Measurements from ENCODE around the gene HAPSTR1.
"Not testable (repeated sequence)": the region's sequence is repeated elsewhere in the genome, so short reads cannot be mapped to it uniquely, and the experiment has no call there.

The HAPSTR1 gene

DNA sequence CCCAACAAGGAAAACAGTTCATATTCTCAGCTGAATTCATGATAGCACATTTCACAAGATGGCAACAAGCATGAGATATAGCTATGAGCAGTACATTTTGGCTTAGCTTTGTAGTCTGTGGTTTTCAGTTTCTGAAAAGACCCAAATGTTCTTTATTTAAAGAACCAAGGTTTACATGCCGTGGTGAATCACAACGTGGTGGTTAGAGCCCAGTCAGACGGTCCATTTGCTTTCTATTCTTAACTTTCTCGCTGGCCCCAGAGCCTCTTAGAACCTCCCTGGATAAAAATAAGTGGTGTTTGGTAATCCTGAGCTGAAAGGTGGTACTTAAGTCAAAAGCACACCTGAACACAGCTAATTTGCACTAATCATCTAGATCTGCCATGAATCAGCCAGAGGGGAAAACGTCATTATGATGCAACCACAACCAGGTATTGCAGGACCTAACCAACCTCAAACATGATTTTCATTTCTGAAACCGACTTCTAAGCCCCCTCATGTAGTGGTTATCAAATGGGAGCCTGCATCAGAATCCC lies 18.6 kb upstream of the HAPSTR1 start:
- Histone ChIP-seq H3K4me3 (ENCODE audit: low read length) (peak overlapping the region; percentile 40), H3K9ac (ENCODE audit: low read depth, low read length) (peak overlapping the region; percentile 32)

GRCh38 chr16:9075299-9076071 lies 16.0 kb upstream of the HAPSTR1 start:
- H3K9me3 ChIP-seq (replicated peaks; ENCODE audit: low read length), result no peaks in the 10 kb centered on the region
- no peak overlapping the region for H3K4me3 ChIP-seq (ENCODE audit: low read length)
- H3K9ac ChIP-seq (ENCODE audit: low read depth, low read length), result no peak overlapping the region
- H3K36me3 ChIP-seq (ENCODE audit: insufficient read depth, low read length), result no peaks in the 10 kb centered on the region
- peaks cover 43% of the 10 kb centered on the region for H3K4me1 ChIP-seq (ENCODE audit: control insufficient read depth, insufficient read depth, low read length)
- H3K27me3 ChIP-seq (ENCODE audit: control insufficient read depth, insufficient read depth, low read length), result no peaks in the 10 kb centered on the region
- H3K4me2 ChIP-seq (ENCODE audit: low read length), result no peak overlapping the region

More for the DNA sequence above, 18.6 kb upstream of the HAPSTR1 start:
- Histone ChIP-seq H3K27me3 (ENCODE audit: control insufficient read depth, insufficient read depth, low read length) (no peaks in the 10 kb centered on the region), H3K9me3 (replicated peaks; ENCODE audit: low read length) (peaks cover 4% of the 10 kb centered on the region), H3K4me2 (ENCODE audit: low read length) (peak overlapping the region; percentile 66), H3K36me3 (ENCODE audit: insufficient read depth, low read length) (no peaks in the 10 kb centered on the region), H3K4me1 (ENCODE audit: control insufficient read depth, insufficient read depth, low read length) (peaks cover 43% of the 10 kb centered on the region)

GRCh38 chr16:9077091-9077809 lies 14.2 kb upstream of the HAPSTR1 start:
- H3K36me3 ChIP-seq (ENCODE audit: insufficient read depth, low read length), result no peaks in the 10 kb centered on the region
- H3K4me1 ChIP-seq (ENCODE audit: control insufficient read depth, insufficient read depth, low read length), result peaks cover 43% of the 10 kb centered on the region
- H3K4me2 ChIP-seq (ENCODE audit: low read length), result peak overlapping the region; percentile 64
- no peaks in the 10 kb centered on the region for H3K9me3 ChIP-seq (replicated peaks; ENCODE audit: low read length)
- no peaks in the 10 kb centered on the region for H3K27me3 ChIP-seq (ENCODE audit: control insufficient read depth, insufficient read depth, low read length)
- H3K4me3 ChIP-seq (ENCODE audit: low read length), result no peak overlapping the region
- H3K9ac ChIP-seq (ENCODE audit: low read depth, low read length), result peak overlapping the region; percentile 60

- H3K4me2 ChIP-seq (ENCODE audit: low read length); H3K9me3 ChIP-seq (replicated peaks; ENCODE audit: low read length); H3K9ac ChIP-seq (ENCODE audit: low read depth, low read length); H3K36me3 ChIP-seq (ENCODE audit: insufficient read depth, low read length); H3K27me3 ChIP-seq (ENCODE audit: control insufficient read depth, insufficient read depth, low read length); H3K4me3 ChIP-seq (ENCODE audit: low read length): not testable (repeated sequence)
- peaks cover 33% of the 10 kb centered on the region for H3K4me1 ChIP-seq (ENCODE audit: control insufficient read depth, insufficient read depth, low read length)
Observed at GRCh38 chr16:9078467-9079429, 12.7 kb upstream of the HAPSTR1 start.

DNA sequence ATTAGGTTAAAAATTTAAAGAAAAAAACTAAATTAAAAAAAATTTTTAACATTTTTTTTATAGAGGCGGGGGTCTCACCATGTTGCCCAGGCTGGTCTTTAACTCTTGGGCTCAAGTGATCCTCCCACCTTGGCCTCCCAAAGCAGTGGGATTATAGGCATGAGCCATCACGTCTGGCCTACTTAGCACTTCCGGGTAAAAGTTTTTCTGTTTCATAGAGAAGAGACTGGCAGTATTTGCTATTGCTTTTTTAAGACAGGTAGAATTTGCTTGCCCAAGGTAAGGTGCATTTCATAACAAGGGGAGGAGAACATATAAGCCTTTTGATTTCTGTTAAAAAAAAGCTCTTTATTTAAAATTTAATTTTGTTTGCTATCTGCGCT lies 12.0 kb upstream of the HAPSTR1 start:
- H3K4me2 ChIP-seq (ENCODE audit: low read length), result no peak overlapping the region
- no peak overlapping the region for H3K4me3 ChIP-seq (ENCODE audit: low read length)
- H3K36me3 ChIP-seq (ENCODE audit: insufficient read depth, low read length), result no peaks in the 10 kb centered on the region
- no peaks in the 10 kb centered on the region for H3K27me3 ChIP-seq (ENCODE audit: control insufficient read depth, insufficient read depth, low read length)
- no peak overlapping the region for H3K9ac ChIP-seq (ENCODE audit: low read depth, low read length)
- no peaks in the 10 kb centered on the region for H3K9me3 ChIP-seq (replicated peaks; ENCODE audit: low read length)
- H3K4me1 ChIP-seq (ENCODE audit: control insufficient read depth, insufficient read depth, low read length), result peaks cover 33% of the 10 kb centered on the region

DNA sequence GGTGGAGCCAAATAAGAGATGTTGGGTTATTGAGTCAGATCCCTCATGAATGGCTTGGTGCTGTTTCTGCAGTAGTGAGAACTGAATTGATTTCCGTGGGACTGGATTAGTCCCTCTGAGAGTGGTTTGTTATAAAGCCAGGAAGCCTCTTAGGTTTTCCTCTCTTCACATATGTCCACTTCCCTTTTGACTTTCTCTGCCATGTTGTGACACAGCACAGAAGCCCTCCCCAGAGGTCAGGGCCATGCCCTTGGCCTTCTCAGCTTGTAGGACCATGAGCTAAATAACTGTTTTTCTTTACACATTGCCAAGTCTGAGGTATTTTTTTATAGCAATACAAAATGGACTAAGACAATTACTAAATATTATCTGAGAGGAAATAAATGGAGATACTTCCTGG lies 10.3 kb upstream of the HAPSTR1 start:
- no peaks in the 10 kb centered on the region for H3K36me3 ChIP-seq (ENCODE audit: insufficient read depth, low read length)
- no peak overlapping the region for H3K9ac ChIP-seq (ENCODE audit: low read depth, low read length)
- H3K4me2 ChIP-seq (ENCODE audit: low read length), result no peak overlapping the region
- no peaks in the 10 kb centered on the region for H3K9me3 ChIP-seq (replicated peaks; ENCODE audit: low read length)
- peaks cover 28% of the 10 kb centered on the region for H3K4me1 ChIP-seq (ENCODE audit: control insufficient read depth, insufficient read depth, low read length)
- no peak overlapping the region for H3K4me3 ChIP-seq (ENCODE audit: low read length)
- H3K27me3 ChIP-seq (ENCODE audit: control insufficient read depth, insufficient read depth, low read length), result no peaks in the 10 kb centered on the region

- Histone ChIP-seq H3K9me3 (replicated peaks; ENCODE audit: low read length) (no peaks in the 10 kb centered on the region), H3K4me3 (ENCODE audit: low read length) (no peak overlapping the region), H3K4me2 (ENCODE audit: low read length) (no peak overlapping the region), H3K27me3 (ENCODE audit: control insufficient read depth, insufficient read depth, low read length) (no peaks in the 10 kb centered on the region), H3K9ac (ENCODE audit: low read depth, low read length) (no peak overlapping the region), H3K36me3 (ENCODE audit: insufficient read depth, low read length) (no peaks in the 10 kb centered on the region), H3K4me1 (ENCODE audit: control insufficient read depth, insufficient read depth, low read length) (peaks cover 21% of the 10 kb centered on the region)
Observed at GRCh38 chr16:9081843-9082242, 9.6 kb upstream of the HAPSTR1 start.

- peaks cover 15% of the 10 kb centered on the region for H3K4me1 ChIP-seq (ENCODE audit: control insufficient read depth, insufficient read depth, low read length)
Observed at GRCh38 chr16:9082422-9082821, 9.0 kb upstream of the HAPSTR1 start.

DNA sequence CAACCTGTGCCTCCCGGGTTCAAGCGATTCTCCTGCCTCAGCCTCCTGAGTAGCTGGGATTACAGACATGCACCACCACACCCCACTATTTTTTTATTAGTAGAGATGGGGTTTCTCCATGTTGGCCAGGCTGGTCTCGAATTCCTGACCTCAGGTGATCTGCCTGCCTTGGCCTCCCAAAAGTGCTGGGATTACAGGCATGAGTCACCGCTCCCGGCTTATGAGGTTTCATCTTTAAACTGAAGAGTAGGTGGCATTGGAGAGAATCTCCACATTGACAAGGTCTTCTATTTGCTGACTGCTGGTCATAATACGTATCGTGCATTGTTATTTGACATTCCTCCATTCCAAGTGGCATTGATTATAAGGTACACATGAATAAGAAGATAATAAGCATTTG lies 3.7 kb upstream of the HAPSTR1 start:
- peaks cover 10% of the 10 kb centered on the region for H3K4me1 ChIP-seq (ENCODE audit: control insufficient read depth, insufficient read depth, low read length)
- H3K9ac ChIP-seq (ENCODE audit: low read depth, low read length); H3K9me3 ChIP-seq (replicated peaks; ENCODE audit: low read length); H3K4me3 ChIP-seq (ENCODE audit: low read length); H3K27me3 ChIP-seq (ENCODE audit: control insufficient read depth, insufficient read depth, low read length); H3K36me3 ChIP-seq (ENCODE audit: insufficient read depth, low read length); H3K4me2 ChIP-seq (ENCODE audit: low read length): not testable (repeated sequence)

More at GRCh38 chr16:9082422-9082821, 9.0 kb upstream of the HAPSTR1 start:
- no peaks in the 10 kb centered on the region for H3K9me3 ChIP-seq (replicated peaks; ENCODE audit: low read length)
- no peak overlapping the region for H3K9ac ChIP-seq (ENCODE audit: low read depth, low read length)
- H3K27me3 ChIP-seq (ENCODE audit: control insufficient read depth, insufficient read depth, low read length), result no peaks in the 10 kb centered on the region
- H3K4me3 ChIP-seq (ENCODE audit: low read length), result no peak overlapping the region
- no peaks in the 10 kb centered on the region for H3K36me3 ChIP-seq (ENCODE audit: insufficient read depth, low read length)
- no peak overlapping the region for H3K4me2 ChIP-seq (ENCODE audit: low read length)

DNA sequence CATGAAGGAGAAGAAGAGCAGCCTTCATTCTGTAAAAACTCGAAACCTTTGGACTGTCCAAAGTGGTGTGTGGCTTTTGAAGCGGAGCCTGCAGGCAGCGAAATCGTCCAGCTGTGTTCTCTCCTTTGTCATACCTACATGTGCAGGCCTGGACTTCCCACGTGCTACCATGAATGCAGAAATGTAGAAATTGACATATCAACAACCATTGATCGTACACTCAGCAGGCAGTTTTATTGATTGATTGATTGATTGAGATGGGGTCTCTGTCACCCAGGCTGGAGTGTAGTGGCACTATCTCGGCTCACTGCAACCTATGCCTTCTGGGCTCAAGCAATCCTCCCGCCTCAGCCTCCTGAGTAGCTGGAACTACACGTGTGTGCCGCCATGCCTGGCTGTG lies 2.6 kb upstream of the HAPSTR1 start:
- Histone ChIP-seq H3K9me3 (replicated peaks; ENCODE audit: low read length) (no peaks in the 10 kb centered on the region), H3K4me3 (ENCODE audit: low read length) (no peak overlapping the region), H3K36me3 (ENCODE audit: insufficient read depth, low read length) (peaks cover 11% of the 10 kb centered on the region), H3K9ac (ENCODE audit: low read depth, low read length) (no peak overlapping the region), H3K4me1 (ENCODE audit: control insufficient read depth, insufficient read depth, low read length) (peaks cover 10% of the 10 kb centered on the region), H3K27me3 (ENCODE audit: control insufficient read depth, insufficient read depth, low read length) (no peaks in the 10 kb centered on the region), H3K4me2 (ENCODE audit: low read length) (no peak overlapping the region)

- peak overlapping the region; percentile 88 for H3K9ac ChIP-seq (ENCODE audit: low read depth, low read length)
- peaks cover 19% of the 10 kb centered on the region for H3K36me3 ChIP-seq (ENCODE audit: insufficient read depth, low read length)
- peak overlapping the region; percentile 96 for H3K4me2 ChIP-seq (ENCODE audit: low read length)
- H3K4me1 ChIP-seq (ENCODE audit: control insufficient read depth, insufficient read depth, low read length), result peaks cover 11% of the 10 kb centered on the region
- no peak overlapping the region for H3K4me3 ChIP-seq (ENCODE audit: low read length)
- H3K27me3 ChIP-seq (ENCODE audit: control insufficient read depth, insufficient read depth, low read length), result no peaks in the 10 kb centered on the region
- H3K9me3 ChIP-seq (replicated peaks; ENCODE audit: low read length), result no peaks in the 10 kb centered on the region
Observed at GRCh38 chr16:9089660-9090059, 1.8 kb upstream of the HAPSTR1 start.

Data from skeletal muscle satellite cell (primary cell).